Astrocyte of the cerebellum (primary cell): ENCODE results near the gene IL36RN.

Experiments used
- DNase-seq: peaks from one replicate; pipeline ENCODE4 v3.0.0-alpha.2; 2011; ENCODE audit warnings: low read depth
- H3K4me3 ChIP-seq: 2 replicates; pipeline ENCODE4 v1.5.1; 2011; ENCODE audit warnings: mild to moderate bottlenecking, low read depth, low read length, moderate library complexity
- CTCF ChIP-seq: IDR thresholded peaks from 2 replicates; pipeline ENCODE4 v1.5.1; 2012; ENCODE audit warnings: low read length, low read depth, moderate library complexity, mild to moderate bottlenecking; ENCODE audit errors: missing control alignments
- in situ Hi-C: cut with HindIII; loops from 2 replicates; pipeline ENCODE4 v1.10.0; 2017; ENCODE audit warnings: low sequenced_read_pairs

IL36RN gene

GRCh38 chr2:113058998-113059960 is at the start of gene IL36RN:
Gene IL36RN (plus strand): TSS chr2:113059198. CDS start chr2:113059439, 241 bp downstream.
- DNase-seq: no peak
- in situ Hi-C loops: no loop called here
- no peak for TF ChIP-seq CTCF
- no peak within 1 kb of the TSS for H3K4me3 ChIP-seq

GRCh38 chr2:113009622-113010021 is 49.4 kb upstream of the IL36RN start:
- DNase-seq: no peak
- TF ChIP-seq CTCF: no peak
- H3K4me3 ChIP-seq: no peak overlapping the region
- in situ Hi-C loops: no loop called here

GRCh38 chr2:113010088-113010487 is 48.9 kb upstream of the IL36RN start:
- no peak overlapping the region for H3K4me3 ChIP-seq
- DNase-seq: no peak
- TF ChIP-seq CTCF: no peak
- in situ Hi-C loops: no loop called here

- no peak for TF ChIP-seq CTCF
- no peak overlapping the region for H3K4me3 ChIP-seq
- in situ Hi-C loops: no loop called here
- DNase-seq: no peak
Observed at GRCh38 chr2:113011108-113011507, 47.9 kb upstream of the IL36RN start.

GRCh38 chr2:113012436-113013335 is 46.3 kb upstream of the IL36RN start:
- no peak for TF ChIP-seq CTCF
- in situ Hi-C loops: no loop called here
- no peak overlapping the region for H3K4me3 ChIP-seq
- no peak for DNase-seq

GRCh38 chr2:113013336-113013661 is 45.7 kb upstream of the IL36RN start:
- no peak overlapping the region for H3K4me3 ChIP-seq
- no peak for TF ChIP-seq CTCF
- in situ Hi-C loops: no loop called here
- DNase-seq: no peak
